GM21825 (cell line): ENCODE results near the gene SRRM1.

Experiments
- ATAC-seq: cut with Tn5 transposase; IDR thresholded peaks from one replicate; pipeline ENCODE4 v1.9.1; 2021; ENCODE audit warnings: mild to moderate bottlenecking, moderate library complexity; ENCODE audit not compliant: unreplicated experiment

The SRRM1 gene

GRCh38 chr1:24642481-24643362 lies at the start of gene SRRM1:
SRRM1 (plus strand) TSS chr1:24643302; CDS start chr1:24643327, 25 bp downstream.
- ATAC-seq, result peak; percentile 85

GRCh38 chr1:24594328-24594598 lies 48.8 kb upstream of the SRRM1 start:
- ATAC-seq, result no peak

GRCh38 chr1:24596401-24596880 lies 46.7 kb upstream of the SRRM1 start:
- ATAC-seq, result no peak

- ATAC-seq, result no peak
These were observed 43.8 kb upstream of the SRRM1 start for GRCh38 chr1:24599265-24599664.

GRCh38 chr1:24600551-24600950 lies 42.6 kb upstream of the SRRM1 start:
- ATAC-seq, result no peak

- no peak for ATAC-seq
These were observed 37.4 kb upstream of the SRRM1 start for GRCh38 chr1:24605534-24606295.

GRCh38 chr1:24606296-24606605 lies 36.9 kb upstream of the SRRM1 start:
- no peak for ATAC-seq

GRCh38 chr1:24606621-24607020 lies 36.5 kb upstream of the SRRM1 start:
- no peak for ATAC-seq

GRCh38 chr1:24609949-24610517 lies 33.1 kb upstream of the SRRM1 start:
- no peak for ATAC-seq

GRCh38 chr1:24619376-24619775 lies 23.7 kb upstream of the SRRM1 start:
- ATAC-seq, result no peak

- ATAC-seq, result no peak
These were observed 22.4 kb upstream of the SRRM1 start for GRCh38 chr1:24620678-24621077.

GRCh38 chr1:24621121-24621520 lies 22.0 kb upstream of the SRRM1 start:
- ATAC-seq, result no peak

GRCh38 chr1:24622218-24622617 lies 20.9 kb upstream of the SRRM1 start:
- no peak for ATAC-seq

GRCh38 chr1:24632832-24633175 lies 10.3 kb upstream of the SRRM1 start:
- ATAC-seq, result no peak

- no peak for ATAC-seq
These were observed 7.8 kb upstream of the SRRM1 start for GRCh38 chr1:24635195-24635843.

- no peak for ATAC-seq
These were observed 6.3 kb upstream of the SRRM1 start for GRCh38 chr1:24636661-24637357.

GRCh38 chr1:24639094-24639493 lies 4.0 kb upstream of the SRRM1 start:
- no peak for ATAC-seq

GRCh38 chr1:24639881-24640280 lies 3.2 kb upstream of the SRRM1 start:
- no peak for ATAC-seq

- ATAC-seq, result no peak
These were observed 2.8 kb upstream of the SRRM1 start for GRCh38 chr1:24640288-24640687.

GRCh38 chr1:24641646-24642151 lies 1.4 kb upstream of the SRRM1 start:
- no peak for ATAC-seq
